ENCODE measurements around the gene MEP1A. TPM values are rescaled to one million over a fixed set of nuclear protein-coding genes. Genes with fewer than 3 reads are reported as not detected.
A peak's percentile ranks its signal among the peaks of the same experiment; 100 is the strongest.

Gene MEP1A
- total RNA-seq, 1 experiment from 2014 or later, result not detected

GRCh38 chr6:46776070-46776712 is 17.0 kb upstream of the MEP1A start:
- DNase-seq (ENCODE audit: low read depth), result no peak

- DNase-seq (ENCODE audit: low read depth), result no peak
Observed at GRCh38 chr6:46777476-46778346, 15.5 kb upstream of the MEP1A start.

- peak; percentile 51 for DNase-seq (ENCODE audit: low read depth)
Observed at GRCh38 chr6:46781478-46782378, 11.5 kb upstream of the MEP1A start.

GRCh38 chr6:46784535-46784934 is 8.7 kb upstream of the MEP1A start:
- no peak for DNase-seq (ENCODE audit: low read depth)

GRCh38 chr6:46787871-46788540 is 5.2 kb upstream of the MEP1A start:
- no peak for DNase-seq (ENCODE audit: low read depth)

GRCh38 chr6:46788791-46789190 is 4.4 kb upstream of the MEP1A start:
- no peak for DNase-seq (ENCODE audit: low read depth)

- no peak for DNase-seq (ENCODE audit: low read depth)
Observed at GRCh38 chr6:46789434-46790354, 3.5 kb upstream of the MEP1A start.

- no peak for DNase-seq (ENCODE audit: low read depth)
Observed at GRCh38 chr6:46790355-46790874, 2.8 kb upstream of the MEP1A start.

GRCh38 chr6:46792635-46793034 is 554 bp upstream of the MEP1A start:
- no peak for DNase-seq (ENCODE audit: low read depth)

GRCh38 chr6:46794068-46794467 is 879 bp downstream of the MEP1A start:
- DNase-seq (ENCODE audit: low read depth), result no peak

GRCh38 chr6:46795816-46796215 is 2.6 kb downstream of the MEP1A start:
- DNase-seq (ENCODE audit: low read depth), result no peak

GRCh38 chr6:46796848-46797580 is 3.8 kb downstream of the MEP1A start:
- peak; percentile 6 for DNase-seq (ENCODE audit: low read depth)

GRCh38 chr6:46799657-46800056 is 6.5 kb downstream of the MEP1A start:
- no peak for DNase-seq (ENCODE audit: low read depth)

- DNase-seq (ENCODE audit: low read depth), result no peak
Observed at GRCh38 chr6:46808806-46809205, 15.6 kb downstream of the MEP1A start.

GRCh38 chr6:46815130-46815529 is 21.9 kb downstream of the MEP1A start:
- DNase-seq (ENCODE audit: low read depth), result no peak

- no peak for DNase-seq (ENCODE audit: low read depth)
Observed at GRCh38 chr6:46816626-46817025, 23.4 kb downstream of the MEP1A start.

- no peak for DNase-seq (ENCODE audit: low read depth)
Observed at GRCh38 chr6:46819561-46819960, 26.4 kb downstream of the MEP1A start.

GRCh38 chr6:46821458-46821881 is 28.3 kb downstream of the MEP1A start:
- no peak for DNase-seq (ENCODE audit: low read depth)

- no peak for DNase-seq (ENCODE audit: low read depth)
Observed at GRCh38 chr6:46828939-46829338, 35.8 kb downstream of the MEP1A start.
